Measurements from ENCODE around the gene PRAMEF10. TPM values are rescaled to one million over a fixed set of nuclear protein-coding genes. Genes with fewer than 3 reads are reported as not detected.
"Not testable (repeated sequence)": the region's sequence is repeated elsewhere in the genome, so short reads cannot be mapped to it uniquely, and the experiment has no call there.

PRAMEF10 gene
- total RNA-seq, 4 donors from 2014 or later, result not detected

GRCh38 chr1:12851779-12852178, 46.3 kb downstream of the PRAMEF10 start:
- Histone ChIP-seq H3K4me3 (no peak overlapping the region), H3K27ac (no peak overlapping the region), H3K4me1 (no peaks in the 10 kb centered on the region), H3K9me3 (peaks cover 0 to 4% (median 0%) of the 10 kb centered on the region in 3 donors), H3K27me3 (peaks cover 14% of the 10 kb centered on the region), H3K36me3 (no peaks in the 10 kb centered on the region)
- ATAC-seq, result no peak
- 45 to 50% methylated on average over 1 to 4 of the region's 4 CpGs for WGBS, 2 donors (ENCODE audit: low coverage in 1 of 2)
- TF ChIP-seq POLR2AphosphoS5 (IDR thresholded peaks at IDR 0.05), result no peak
- no peak for TF ChIP-seq EP300 (IDR thresholded peaks at IDR 0.05)
- no peak for TF ChIP-seq CTCF (IDR thresholded peaks at IDR 0.05)

GRCh38 chr1:12848620-12849019, 49.5 kb downstream of the PRAMEF10 start, which contains the start of gene HNRNPCL1:
TSS of gene HNRNPCL1 (minus strand) at chr1:12848720. CDS start at chr1:12848289, 431 bp downstream.
- not testable (repeated sequence) for H3K9me3 ChIP-seq, H3K36me3 ChIP-seq, H3K4me1 ChIP-seq, ATAC-seq, H3K27ac ChIP-seq, H3K4me3 ChIP-seq
- WGBS, 2 donors (ENCODE audit: low coverage in 1 of 2), result 60 to 77% methylated on average over 1 to 3 of the region's 7 CpGs
- H3K27me3 ChIP-seq, result peaks cover 14% of the 10 kb centered on the region

Small RNA genes within 50 kb of the gene (small RNA-seq; reads per million reads assigned to genes)
- 0 reads per million in 4 donors for gene RNU6-1072P

Other genes with a start within 250 kb of the PRAMEF10 start
- gene AADACL3, start 182.2 kb downstream of the PRAMEF10 start, total RNA-seq, result not detected
- gene CFAP107, start 152.1 kb downstream of the PRAMEF10 start, total RNA-seq, result not detected
- not detected for gene PRAMEF12, start 124.5 kb downstream of the PRAMEF10 start, total RNA-seq
- not detected for gene PRAMEF1, start 106.9 kb downstream of the PRAMEF10 start, total RNA-seq
- gene PRAMEF11, start 66.9 kb downstream of the PRAMEF10 start, total RNA-seq, result not detected
- gene HNRNPCL1, start 49.5 kb downstream of the PRAMEF10 start, total RNA-seq, result not detected
- not detected for gene PRAMEF2, start 41.2 kb downstream of the PRAMEF10 start, total RNA-seq
- not detected for gene PRAMEF4, start 12.1 kb downstream of the PRAMEF10 start, total RNA-seq
- gene PRAMEF7, start 18.3 kb upstream of the PRAMEF10 start, total RNA-seq, result not detected
- gene PRAMEF6, start 49.3 kb upstream of the PRAMEF10 start, total RNA-seq, result not detected
- gene PRAMEF27, start 158.3 kb upstream of the PRAMEF10 start, total RNA-seq, result not detected
- gene HNRNPCL3, start 162.5 kb upstream of the PRAMEF10 start, total RNA-seq, result not detected
- not detected for gene PRAMEF25, start 172.5 kb upstream of the PRAMEF10 start, total RNA-seq
- not detected for gene HNRNPCL2, start 218.6 kb upstream of the PRAMEF10 start, total RNA-seq

Measured in gastroesophageal sphincter (tissue), 4 donors.